ENCODE measurements around the gene SYNRG. TPM values are rescaled to one million over a fixed set of nuclear protein-coding genes. Genes with fewer than 3 reads are reported as not detected.

The SYNRG gene
- total and polyA plus RNA-seq, 2 of the 13 experiments (the other 11 are each of a cell fraction or from before 2014, with no cell fraction given): 7.3 to 8.7 TPM

DNA sequence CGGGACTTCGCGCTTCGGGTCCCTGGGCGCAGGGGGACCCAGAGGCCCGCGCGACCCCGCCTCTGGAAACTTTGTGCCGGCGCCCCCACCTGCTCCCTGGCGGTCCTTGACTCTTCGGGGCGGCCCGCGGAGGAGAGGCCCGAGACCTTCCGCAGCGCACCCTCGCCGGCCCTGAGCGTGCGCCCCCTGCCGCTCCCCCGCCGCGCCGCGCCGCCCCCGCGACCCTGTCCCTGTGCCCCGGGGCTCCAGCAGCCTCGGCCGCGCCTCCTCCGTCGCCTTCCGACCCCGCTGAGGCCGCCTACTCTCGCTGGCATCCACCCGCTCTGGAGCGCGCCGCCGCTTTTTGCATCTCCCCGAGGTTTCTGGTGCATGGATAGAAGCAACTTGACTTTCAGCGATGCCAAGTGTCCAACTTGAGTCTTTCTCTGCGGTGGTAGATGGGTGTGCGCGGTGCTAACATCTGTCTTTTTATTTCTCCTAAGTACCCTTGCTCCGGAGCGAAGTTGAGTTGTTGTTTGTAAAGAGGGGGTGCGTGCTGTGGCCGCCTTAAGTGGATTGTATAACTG lies 119.1 kb downstream of the SYNRG start (continued):
- TF ChIP-seq, protein P1, sequence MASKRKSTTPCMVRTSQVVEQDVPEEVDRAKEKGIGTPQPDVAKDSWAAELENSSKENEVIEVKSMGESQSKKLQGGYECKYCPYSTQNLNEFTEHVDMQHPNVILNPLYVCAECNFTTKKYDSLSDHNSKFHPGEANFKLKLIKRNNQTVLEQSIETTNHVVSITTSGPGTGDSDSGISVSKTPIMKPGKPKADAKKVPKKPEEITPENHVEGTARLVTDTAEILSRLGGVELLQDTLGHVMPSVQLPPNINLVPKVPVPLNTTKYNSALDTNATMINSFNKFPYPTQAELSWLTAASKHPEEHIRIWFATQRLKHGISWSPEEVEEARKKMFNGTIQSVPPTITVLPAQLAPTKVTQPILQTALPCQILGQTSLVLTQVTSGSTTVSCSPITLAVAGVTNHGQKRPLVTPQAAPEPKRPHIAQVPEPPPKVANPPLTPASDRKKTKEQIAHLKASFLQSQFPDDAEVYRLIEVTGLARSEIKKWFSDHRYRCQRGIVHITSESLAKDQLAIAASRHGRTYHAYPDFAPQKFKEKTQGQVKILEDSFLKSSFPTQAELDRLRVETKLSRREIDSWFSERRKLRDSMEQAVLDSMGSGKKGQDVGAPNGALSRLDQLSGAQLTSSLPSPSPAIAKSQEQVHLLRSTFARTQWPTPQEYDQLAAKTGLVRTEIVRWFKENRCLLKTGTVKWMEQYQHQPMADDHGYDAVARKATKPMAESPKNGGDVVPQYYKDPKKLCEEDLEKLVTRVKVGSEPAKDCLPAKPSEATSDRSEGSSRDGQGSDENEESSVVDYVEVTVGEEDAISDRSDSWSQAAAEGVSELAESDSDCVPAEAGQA (IDR thresholded peaks at IDR 0.05; ENCODE audit: low read depth): no peak
- TF ChIP-seq, protein P1 (CRISPR knock-in tag; IDR thresholded peaks at IDR 0.05; ENCODE audit: borderline replicate concordance): 0 out of 2 replicates have a peak, but pooled peaks have one; percentile 49
- TF ChIP-seq, protein P2, sequence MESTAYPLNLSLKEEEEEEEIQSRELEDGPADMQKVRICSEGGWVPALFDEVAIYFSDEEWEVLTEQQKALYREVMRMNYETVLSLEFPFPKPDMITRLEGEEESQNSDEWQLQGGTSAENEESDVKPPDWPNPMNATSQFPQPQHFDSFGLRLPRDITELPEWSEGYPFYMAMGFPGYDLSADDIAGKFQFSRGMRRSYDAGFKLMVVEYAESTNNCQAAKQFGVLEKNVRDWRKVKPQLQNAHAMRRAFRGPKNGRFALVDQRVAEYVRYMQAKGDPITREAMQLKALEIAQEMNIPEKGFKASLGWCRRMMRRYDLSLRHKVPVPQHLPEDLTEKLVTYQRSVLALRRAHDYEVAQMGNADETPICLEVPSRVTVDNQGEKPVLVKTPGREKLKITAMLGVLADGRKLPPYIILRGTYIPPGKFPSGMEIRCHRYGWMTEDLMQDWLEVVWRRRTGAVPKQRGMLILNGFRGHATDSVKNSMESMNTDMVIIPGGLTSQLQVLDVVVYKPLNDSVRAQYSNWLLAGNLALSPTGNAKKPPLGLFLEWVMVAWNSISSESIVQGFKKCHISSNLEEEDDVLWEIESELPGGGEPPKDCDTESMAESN (CRISPR knock-in tag; conservative IDR thresholded peaks at IDR 0.05): no peak
- TF ChIP-seq, protein P3, sequence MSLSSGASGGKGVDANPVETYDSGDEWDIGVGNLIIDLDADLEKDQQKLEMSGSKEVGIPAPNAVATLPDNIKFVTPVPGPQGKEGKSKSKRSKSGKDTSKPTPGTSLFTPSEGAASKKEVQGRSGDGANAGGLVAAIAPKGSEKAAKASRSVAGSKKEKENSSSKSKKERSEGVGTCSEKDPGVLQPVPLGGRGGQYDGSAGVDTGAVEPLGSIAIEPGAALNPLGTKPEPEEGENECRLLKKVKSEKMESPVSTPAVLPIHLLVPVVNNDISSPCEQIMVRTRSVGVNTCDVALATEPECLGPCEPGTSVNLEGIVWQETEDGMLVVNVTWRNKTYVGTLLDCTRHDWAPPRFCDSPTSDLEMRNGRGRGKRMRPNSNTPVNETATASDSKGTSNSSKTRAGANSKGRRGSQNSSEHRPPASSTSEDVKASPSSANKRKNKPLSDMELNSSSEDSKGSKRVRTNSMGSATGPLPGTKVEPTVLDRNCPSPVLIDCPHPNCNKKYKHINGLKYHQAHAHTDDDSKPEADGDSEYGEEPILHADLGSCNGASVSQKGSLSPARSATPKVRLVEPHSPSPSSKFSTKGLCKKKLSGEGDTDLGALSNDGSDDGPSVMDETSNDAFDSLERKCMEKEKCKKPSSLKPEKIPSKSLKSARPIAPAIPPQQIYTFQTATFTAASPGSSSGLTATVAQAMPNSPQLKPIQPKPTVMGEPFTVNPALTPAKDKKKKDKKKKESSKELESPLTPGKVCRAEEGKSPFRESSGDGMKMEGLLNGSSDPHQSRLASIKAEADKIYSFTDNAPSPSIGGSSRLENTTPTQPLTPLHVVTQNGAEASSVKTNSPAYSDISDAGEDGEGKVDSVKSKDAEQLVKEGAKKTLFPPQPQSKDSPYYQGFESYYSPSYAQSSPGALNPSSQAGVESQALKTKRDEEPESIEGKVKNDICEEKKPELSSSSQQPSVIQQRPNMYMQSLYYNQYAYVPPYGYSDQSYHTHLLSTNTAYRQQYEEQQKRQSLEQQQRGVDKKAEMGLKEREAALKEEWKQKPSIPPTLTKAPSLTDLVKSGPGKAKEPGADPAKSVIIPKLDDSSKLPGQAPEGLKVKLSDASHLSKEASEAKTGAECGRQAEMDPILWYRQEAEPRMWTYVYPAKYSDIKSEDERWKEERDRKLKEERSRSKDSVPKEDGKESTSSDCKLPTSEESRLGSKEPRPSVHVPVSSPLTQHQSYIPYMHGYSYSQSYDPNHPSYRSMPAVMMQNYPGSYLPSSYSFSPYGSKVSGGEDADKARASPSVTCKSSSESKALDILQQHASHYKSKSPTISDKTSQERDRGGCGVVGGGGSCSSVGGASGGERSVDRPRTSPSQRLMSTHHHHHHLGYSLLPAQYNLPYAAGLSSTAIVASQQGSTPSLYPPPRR (CRISPR knock-in tag; IDR thresholded peaks at IDR 0.05; ENCODE audit: borderline replicate concordance): no peak
- TF ChIP-seq, protein P4, sequence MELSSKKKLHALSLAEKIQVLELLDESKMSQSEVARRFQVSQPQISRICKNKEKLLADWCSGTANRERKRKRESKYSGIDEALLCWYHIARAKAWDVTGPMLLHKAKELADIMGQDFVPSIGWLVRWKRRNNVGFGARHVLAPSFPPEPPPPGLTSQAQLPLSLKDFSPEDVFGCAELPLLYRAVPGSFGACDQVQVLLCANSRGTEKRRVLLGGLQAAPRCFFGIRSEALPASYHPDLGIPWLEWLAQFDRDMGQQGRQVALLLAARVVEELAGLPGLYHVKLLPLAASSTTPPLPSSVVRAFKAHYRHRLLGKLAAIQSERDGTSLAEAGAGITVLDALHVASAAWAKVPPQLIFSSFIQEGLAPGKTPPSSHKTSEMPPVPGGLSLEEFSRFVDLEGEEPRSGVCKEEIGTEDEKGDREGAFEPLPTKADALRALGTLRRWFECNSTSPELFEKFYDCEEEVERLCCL (CRISPR knock-in tag; IDR thresholded peaks at IDR 0.05; ENCODE audit: borderline replicate concordance): no peak
- TF ChIP-seq, protein P5, sequence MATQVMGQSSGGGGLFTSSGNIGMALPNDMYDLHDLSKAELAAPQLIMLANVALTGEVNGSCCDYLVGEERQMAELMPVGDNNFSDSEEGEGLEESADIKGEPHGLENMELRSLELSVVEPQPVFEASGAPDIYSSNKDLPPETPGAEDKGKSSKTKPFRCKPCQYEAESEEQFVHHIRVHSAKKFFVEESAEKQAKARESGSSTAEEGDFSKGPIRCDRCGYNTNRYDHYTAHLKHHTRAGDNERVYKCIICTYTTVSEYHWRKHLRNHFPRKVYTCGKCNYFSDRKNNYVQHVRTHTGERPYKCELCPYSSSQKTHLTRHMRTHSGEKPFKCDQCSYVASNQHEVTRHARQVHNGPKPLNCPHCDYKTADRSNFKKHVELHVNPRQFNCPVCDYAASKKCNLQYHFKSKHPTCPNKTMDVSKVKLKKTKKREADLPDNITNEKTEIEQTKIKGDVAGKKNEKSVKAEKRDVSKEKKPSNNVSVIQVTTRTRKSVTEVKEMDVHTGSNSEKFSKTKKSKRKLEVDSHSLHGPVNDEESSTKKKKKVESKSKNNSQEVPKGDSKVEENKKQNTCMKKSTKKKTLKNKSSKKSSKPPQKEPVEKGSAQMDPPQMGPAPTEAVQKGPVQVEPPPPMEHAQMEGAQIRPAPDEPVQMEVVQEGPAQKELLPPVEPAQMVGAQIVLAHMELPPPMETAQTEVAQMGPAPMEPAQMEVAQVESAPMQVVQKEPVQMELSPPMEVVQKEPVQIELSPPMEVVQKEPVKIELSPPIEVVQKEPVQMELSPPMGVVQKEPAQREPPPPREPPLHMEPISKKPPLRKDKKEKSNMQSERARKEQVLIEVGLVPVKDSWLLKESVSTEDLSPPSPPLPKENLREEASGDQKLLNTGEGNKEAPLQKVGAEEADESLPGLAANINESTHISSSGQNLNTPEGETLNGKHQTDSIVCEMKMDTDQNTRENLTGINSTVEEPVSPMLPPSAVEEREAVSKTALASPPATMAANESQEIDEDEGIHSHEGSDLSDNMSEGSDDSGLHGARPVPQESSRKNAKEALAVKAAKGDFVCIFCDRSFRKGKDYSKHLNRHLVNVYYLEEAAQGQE (IDR thresholded peaks at IDR 0.05; ENCODE audit: borderline replicate concordance in 1 of 2, low read depth in 1 of 2, low read length in 2 of 2): no peak
- TF ChIP-seq ZNF816 (CRISPR knock-in tag; IDR thresholded peaks at IDR 0.05; ENCODE audit: borderline replicate concordance) (no peak), ZBTB7A (CRISPR knock-in tag; IDR thresholded peaks at IDR 0.05) (no peak)

All from HepG2 (cell line).